ENCODE measurements around the gene LTBP1.

The LTBP1 gene

DNA sequence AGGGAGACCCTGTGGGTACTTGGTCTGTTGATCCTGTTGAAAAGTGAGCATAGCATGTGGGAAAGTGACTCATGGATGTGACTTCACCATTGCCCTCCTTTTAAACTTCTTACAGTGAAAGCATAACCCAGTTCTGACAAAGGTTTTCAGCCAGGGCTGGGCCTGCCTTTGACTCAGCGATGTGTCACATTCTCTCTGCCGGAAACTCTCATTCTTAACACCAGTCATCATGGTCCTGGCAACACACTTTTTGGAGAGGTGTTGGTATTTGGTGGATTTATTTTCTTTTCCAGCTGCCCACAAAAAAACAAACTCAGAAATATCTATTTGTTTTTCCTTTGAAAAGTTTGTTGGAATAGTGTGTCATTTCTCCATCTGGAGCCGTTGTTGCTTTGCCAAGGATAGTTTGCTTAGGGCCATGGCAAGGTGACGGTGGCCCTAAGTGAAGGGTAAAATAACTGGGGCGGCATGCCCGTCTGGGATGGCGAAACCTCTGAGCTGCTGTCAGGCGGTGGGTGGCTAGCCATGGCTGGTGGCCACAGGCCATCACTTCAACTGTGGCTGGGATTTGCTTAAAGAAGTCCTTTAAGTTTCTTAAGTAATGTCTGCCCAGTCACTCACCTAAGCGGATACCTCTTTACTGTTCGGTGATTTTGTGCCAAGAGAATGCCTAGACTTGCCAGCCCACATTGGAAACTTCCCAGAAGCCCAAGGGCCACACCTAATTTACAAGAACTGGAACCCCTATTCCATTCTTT is 123.3 kb downstream of the LTBP1 start:
- TF ChIP-seq, protein P1, sequence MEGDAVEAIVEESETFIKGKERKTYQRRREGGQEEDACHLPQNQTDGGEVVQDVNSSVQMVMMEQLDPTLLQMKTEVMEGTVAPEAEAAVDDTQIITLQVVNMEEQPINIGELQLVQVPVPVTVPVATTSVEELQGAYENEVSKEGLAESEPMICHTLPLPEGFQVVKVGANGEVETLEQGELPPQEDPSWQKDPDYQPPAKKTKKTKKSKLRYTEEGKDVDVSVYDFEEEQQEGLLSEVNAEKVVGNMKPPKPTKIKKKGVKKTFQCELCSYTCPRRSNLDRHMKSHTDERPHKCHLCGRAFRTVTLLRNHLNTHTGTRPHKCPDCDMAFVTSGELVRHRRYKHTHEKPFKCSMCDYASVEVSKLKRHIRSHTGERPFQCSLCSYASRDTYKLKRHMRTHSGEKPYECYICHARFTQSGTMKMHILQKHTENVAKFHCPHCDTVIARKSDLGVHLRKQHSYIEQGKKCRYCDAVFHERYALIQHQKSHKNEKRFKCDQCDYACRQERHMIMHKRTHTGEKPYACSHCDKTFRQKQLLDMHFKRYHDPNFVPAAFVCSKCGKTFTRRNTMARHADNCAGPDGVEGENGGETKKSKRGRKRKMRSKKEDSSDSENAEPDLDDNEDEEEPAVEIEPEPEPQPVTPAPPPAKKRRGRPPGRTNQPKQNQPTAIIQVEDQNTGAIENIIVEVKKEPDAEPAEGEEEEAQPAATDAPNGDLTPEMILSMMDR (IDR thresholded peaks at IDR 0.05; ENCODE audit: insufficient read depth, low read length, poor library complexity, severe bottlenecking), result no peak
- no peak overlapping the region for H3K4me3 ChIP-seq (replicated peaks; ENCODE audit: low read depth, low read length)
- H3K36me3 ChIP-seq (ENCODE audit: control insufficient read depth, insufficient read depth, low read length), result no peaks in the 10 kb centered on the region
- H3K27me3 ChIP-seq (replicated peaks; ENCODE audit: control insufficient read depth, insufficient read depth, low read length), result no peaks in the 10 kb centered on the region
- DNase-seq (ENCODE audit: extremely low read depth, insufficient read length), result no peak

DNA sequence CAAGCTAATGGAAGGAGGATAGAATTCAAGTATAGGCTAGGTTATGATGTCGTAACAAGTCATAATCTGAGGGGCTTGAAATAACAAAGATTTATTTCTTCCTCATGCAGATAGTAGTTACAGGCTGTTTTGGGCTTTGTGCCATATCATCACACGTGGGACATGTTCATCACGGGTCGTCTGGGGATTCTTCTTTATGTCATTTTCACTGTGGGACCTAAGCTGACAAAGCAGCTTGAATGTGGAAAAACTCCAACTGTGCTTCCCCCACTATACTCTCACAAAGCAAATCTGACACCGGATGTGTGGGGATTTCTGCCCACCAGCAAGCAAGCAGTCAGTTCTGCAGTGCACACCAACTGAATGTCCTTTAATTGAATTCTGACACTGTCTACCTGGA is 124.8 kb downstream of the LTBP1 start:
- TF ChIP-seq, protein P1 (IDR thresholded peaks at IDR 0.05; ENCODE audit: insufficient read depth, low read length, poor library complexity, severe bottlenecking), result no peak
- Histone ChIP-seq H3K27me3 (replicated peaks; ENCODE audit: control insufficient read depth, insufficient read depth, low read length) (no peaks in the 10 kb centered on the region), H3K4me3 (replicated peaks; ENCODE audit: low read depth, low read length) (no peak overlapping the region), H3K36me3 (ENCODE audit: control insufficient read depth, insufficient read depth, low read length) (no peaks in the 10 kb centered on the region)
- no peak for DNase-seq (ENCODE audit: extremely low read depth, insufficient read length)

DNA sequence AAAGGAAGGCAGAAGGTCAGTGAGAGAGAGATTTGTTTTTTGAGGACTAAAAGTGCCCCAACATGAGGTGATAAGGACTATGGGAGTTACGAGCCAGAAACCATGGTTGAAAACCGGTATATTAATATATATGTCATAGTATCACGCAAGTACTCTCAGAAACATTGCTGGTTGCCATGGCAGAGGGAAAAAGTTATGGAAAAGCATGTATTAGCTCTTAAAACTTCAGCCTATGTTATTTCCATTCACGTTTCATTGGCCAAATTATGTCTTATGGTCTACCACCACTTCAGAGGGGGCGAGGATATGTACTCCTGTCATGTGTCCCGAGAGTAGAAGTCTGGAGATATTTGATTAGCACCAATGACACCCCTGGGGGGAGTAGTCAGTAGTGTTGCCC is 125.9 kb downstream of the LTBP1 start:
- TF ChIP-seq, protein P1 (IDR thresholded peaks at IDR 0.05; ENCODE audit: insufficient read depth, low read length, poor library complexity, severe bottlenecking), result no peak
- Histone ChIP-seq H3K27me3 (replicated peaks; ENCODE audit: control insufficient read depth, insufficient read depth, low read length) (no peaks in the 10 kb centered on the region), H3K36me3 (ENCODE audit: control insufficient read depth, insufficient read depth, low read length) (no peaks in the 10 kb centered on the region), H3K4me3 (replicated peaks; ENCODE audit: low read depth, low read length) (no peak overlapping the region)
- no peak for DNase-seq (ENCODE audit: extremely low read depth, insufficient read length)

DNA sequence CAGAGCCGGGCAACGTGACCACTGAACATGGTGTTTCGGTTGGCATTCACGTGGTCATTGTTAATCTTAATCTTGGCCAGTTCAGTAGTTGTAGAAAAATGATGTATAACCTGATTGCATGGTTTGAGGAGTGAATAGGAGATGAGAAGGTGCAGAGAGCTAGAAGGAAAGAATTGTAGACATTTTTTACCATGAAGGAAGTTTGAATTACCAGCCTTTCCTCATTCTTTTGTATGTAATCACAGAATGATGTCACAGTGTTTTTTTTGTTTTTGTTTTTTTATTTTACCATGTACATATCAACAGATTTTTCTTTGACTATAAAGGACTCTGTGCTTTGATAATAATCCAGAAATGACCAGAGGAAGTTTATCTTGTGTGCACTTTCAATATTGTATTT is 126.3 kb downstream of the LTBP1 start:
- TF ChIP-seq, protein P1 (IDR thresholded peaks at IDR 0.05; ENCODE audit: insufficient read depth, low read length, poor library complexity, severe bottlenecking), result no peak
- Histone ChIP-seq H3K4me3 (replicated peaks; ENCODE audit: low read depth, low read length) (no peak overlapping the region), H3K36me3 (ENCODE audit: control insufficient read depth, insufficient read depth, low read length) (no peaks in the 10 kb centered on the region), H3K27me3 (replicated peaks; ENCODE audit: control insufficient read depth, insufficient read depth, low read length) (no peaks in the 10 kb centered on the region)
- DNase-seq (ENCODE audit: extremely low read depth, insufficient read length), result no peak

DNA sequence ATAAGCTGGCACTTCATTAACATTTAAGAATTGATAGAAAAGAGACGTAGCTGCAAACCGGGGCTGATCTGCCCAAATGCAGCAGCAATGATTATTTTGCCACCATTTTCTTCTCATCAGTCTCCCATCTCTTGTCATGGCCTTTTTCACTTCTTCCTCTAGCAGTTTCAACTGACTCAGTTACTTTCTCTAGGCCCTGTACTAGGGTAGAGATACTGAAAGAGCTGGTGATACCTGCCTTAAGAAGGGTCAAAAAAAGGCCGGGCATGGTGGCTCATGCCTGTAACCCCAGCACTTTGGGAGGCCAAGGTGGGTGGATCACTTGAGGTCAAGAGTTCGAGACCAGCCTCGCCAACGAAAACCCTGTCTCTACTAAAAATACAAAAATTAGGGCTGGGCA is 127.4 kb downstream of the LTBP1 start:
- TF ChIP-seq, protein P1 (IDR thresholded peaks at IDR 0.05; ENCODE audit: insufficient read depth, low read length, poor library complexity, severe bottlenecking), result no peak
- no peaks in the 10 kb centered on the region for H3K36me3 ChIP-seq (ENCODE audit: control insufficient read depth, insufficient read depth, low read length)
- no peak overlapping the region for H3K4me3 ChIP-seq (replicated peaks; ENCODE audit: low read depth, low read length)
- DNase-seq (ENCODE audit: extremely low read depth, insufficient read length), result no peak
- no peaks in the 10 kb centered on the region for H3K27me3 ChIP-seq (replicated peaks; ENCODE audit: control insufficient read depth, insufficient read depth, low read length)

DNA sequence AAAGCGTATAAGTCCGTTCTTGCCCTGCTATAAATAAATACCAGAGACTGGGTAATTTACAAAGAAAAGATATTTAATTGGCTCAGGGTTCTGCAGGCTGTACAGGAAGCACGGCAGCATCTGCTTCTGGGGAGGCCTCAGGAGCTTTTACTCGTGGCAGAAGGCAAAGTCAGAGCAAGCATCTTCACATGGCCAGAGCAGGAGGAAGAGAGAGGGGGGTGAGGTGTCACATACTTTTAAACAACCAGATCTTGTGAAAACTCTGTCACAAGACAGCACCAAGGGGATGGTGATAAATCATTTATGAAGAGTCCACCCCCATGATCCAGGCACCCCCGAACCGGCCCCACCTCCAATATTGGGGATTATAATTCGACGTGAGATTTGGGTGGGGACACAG is 130.6 kb downstream of the LTBP1 start:
- H3K27me3 ChIP-seq (replicated peaks; ENCODE audit: control insufficient read depth, insufficient read depth, low read length), result no peaks in the 10 kb centered on the region
- H3K36me3 ChIP-seq (ENCODE audit: control insufficient read depth, insufficient read depth, low read length), result no peaks in the 10 kb centered on the region
- TF ChIP-seq, protein P1 (IDR thresholded peaks at IDR 0.05; ENCODE audit: insufficient read depth, low read length, poor library complexity, severe bottlenecking), result no peak
- DNase-seq (ENCODE audit: extremely low read depth, insufficient read length), result no peak
- H3K4me3 ChIP-seq (replicated peaks; ENCODE audit: low read depth, low read length), result no peak overlapping the region

Measured in GM06990 (cell line).